GM19455 (cell line): ENCODE measurements around the gene REV3L.
"Not testable (repeated sequence)": the region's sequence is repeated elsewhere in the genome, so short reads cannot be mapped to it uniquely, and the experiment has no call there.

Experiments
- ATAC-seq: cut with Tn5 transposase; IDR thresholded peaks from one replicate; pipeline ENCODE4 v1.9.1; 2021; ENCODE audit not compliant: unreplicated experiment

The REV3L gene

DNA sequence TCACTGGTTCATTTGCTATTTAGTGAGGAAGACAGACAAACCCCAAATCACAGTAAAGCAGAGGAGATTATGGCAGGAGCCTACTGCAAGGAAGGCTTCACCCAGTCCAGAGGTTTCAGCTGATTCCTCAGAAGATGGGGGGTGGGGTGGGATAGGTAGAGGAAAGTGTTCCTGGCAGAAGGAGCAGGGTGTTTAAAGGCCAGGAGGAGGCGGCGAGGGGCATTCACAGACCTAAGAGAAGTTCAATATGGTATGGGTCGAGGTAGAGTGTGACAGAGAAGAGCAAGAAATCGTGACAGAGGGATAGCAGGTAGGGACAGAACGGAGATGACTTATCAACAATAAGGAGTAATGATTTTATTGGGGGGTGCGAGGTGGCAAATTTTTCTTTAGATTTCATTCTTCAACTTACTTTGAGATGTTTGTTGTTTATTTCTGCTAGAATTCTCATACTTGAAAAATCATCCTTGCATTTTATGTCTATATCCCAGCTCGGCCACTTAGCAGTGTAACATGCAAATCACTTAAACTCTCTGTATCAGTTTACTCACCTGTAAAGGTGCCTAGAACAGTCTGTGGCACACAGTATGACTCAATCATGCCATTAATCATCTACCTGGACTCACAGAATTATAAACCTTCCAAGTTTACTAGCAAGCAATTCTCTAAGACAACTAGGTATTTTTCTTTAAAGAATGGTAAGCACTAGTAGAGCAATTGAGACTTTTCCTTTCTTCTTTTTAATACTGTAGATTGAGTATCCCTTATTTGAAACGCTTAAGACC lies 176.7 kb downstream of the REV3L start:
- no peak for ATAC-seq

DNA sequence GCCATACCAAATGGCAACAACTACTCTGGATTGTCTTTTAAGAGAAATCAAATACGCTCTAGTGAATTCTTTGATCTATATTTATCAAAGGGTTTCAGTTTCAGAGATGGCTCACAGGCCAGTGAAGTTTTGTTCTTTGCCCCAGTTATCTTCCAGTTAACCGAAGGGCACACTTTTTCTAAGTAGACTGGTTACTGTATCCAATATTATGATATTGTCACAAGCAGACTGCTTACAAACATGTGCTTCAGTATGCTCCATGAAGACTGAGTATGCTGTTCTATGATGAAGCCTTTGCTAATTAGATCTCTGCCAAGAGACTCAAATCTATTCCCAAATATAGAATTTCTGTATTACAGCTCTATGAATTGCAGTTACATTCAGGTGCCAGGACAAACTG lies 181.1 kb downstream of the REV3L start:
- no peak for ATAC-seq

DNA sequence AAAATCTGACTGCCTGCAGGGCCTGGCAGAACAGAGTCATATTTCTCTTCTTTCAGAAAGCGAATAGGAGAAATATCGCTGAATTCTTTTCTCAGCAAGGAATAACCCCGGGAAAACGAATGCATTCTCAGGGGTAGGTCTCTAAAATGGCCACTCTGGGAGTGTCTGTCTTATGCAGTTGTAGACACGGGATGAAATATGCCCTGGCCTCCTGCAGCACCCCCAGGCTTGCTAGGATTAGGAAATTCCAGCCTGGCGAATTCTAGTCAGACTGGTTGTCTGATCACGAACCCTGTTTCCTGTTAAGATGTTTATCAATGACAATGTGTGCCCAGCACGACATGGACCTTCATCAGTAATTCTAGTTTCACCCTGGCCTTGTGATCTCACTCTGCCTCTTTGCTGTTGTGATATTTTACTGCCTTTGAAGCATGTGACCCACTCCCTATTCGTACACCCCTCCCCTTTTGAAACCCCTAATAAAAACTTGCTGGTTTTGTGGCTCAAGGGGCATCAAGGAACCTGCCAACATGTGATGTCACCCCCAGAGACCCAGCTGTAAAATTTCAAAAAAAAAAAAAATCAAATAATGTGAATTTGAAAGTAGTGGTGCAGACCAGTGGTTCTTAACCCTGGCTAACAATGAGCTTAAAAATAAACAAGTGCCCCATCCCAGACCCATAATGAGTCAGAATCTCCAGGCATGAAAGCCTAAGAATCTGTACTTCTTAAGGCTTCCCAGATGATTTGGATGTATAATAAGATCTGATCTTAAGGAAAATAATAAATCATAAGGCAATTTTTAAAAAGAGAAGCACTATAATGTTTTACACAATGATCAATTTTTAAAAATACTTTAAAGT lies 181.8 kb downstream of the REV3L start:
- not testable (repeated sequence) for ATAC-seq

DNA sequence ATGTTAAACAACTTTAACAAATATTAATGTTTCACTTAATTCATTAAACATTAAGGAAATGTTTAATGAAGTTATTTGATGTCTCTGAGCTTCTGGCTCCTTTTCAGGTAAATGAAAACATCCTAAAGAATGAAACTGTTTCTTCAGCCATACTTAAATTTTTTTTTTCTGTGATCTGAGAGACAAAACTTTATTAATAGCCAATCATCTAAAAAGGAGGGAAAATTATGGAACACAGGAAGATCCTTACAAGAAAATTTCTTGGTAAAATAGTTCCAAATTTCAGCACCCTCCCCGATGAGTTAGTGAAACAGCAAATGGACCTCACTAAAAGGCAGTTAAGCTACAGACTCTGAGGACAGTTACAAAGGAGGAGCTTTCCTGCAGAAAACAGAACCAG lies 185.2 kb downstream of the REV3L start:
- no peak for ATAC-seq

DNA sequence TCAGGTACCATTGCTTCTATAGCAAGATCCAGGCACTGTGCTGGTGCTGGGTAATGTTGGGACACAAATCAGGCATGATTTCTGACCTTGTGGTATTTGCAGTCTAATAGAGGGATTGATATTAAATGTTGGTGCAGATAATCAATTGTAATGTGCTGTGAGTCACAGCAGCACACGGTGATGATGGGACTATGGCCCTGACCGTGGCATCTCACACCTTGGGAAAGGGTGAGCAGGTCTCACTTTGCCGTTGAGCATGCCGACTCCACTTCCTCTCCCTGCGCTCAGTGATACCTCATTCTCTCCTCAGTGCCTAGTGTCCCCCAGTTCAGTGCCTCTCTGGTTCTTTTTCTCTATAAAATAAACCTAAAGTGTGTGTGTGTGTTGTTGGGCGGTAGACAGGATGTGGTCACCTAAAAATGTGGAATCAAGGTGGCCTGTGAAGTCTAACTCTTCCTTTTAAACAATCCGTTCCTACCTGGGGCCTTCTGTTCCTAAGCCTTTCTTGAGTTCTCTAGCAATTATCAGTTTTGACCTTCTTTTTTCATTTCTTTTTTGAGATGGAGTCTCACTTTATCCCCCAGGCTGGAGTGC lies 188.5 kb downstream of the REV3L start:
- no peak for ATAC-seq

DNA sequence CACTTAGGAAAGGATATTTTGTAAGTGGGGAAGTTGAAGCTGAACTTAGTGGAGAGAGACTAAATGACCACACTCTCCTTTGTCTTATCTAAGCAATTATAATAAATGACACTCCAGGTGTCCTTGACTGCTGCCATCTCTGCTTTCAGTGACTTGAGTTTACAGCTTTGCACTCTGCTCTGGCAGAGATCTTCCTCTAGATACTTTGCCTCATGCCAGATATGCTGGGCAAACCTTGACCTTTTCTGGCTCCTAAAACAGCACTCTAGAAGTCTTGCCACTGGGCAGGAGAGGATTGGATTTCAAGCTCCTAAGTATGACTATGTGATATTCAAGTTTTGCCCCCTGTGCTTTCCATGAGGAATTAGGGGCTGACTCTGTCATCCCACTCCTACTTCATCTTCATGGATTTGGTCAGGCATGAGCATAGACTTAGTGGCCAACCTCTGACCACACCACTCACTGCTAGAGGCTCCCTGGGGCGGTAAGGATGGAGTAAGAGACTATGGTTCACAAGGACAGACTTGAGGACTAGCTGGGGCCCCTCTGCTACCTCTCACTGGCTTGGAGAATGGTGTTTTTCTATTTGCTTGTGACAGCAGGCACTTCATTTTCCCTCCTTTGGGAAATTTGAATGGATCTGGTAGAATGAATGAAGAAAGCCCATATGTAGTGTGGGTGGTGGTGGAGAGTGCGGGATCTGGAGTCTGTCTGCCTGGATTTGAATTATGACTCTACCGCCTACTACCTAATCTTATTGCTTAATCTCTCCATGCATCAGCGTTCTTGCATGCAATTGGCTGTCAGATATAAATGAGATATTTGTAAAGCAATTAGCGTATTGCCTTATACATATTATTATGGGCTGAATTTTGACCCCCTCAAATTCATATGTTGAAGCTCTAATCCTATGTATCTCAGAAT lies 191.4 kb downstream of the REV3L start:
- no peak for ATAC-seq

DNA sequence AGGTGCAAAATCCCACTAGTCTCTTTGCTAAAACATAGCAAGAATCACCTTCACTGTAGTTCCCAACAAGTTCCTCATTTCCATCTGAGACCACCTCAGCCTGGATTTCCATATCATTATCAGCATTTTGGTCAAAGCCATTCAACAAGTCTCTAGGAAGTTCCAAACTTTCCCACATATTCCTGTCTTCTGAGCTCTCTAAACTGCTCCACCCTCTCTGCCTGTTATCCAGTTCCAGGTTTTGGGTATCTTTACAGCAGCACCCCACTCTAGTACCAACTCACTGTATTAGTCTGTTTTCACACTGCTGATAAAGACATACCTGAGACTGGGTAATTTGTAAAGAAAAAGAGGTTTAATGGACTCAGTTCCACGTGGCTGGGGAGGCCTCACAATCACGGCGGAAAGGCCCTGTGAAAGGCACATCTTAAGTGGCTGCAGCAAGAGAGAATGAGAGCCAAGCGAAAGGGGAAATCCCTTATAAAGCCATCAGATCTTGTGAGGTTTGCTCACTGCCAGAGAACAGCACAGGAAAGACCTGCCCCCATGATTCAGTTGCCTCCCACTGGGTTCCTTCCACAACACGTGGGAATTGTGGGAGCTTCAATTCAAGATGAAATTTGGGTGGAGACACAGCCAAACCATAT lies 192.2 kb downstream of the REV3L start:
- not testable (repeated sequence) for ATAC-seq

DNA sequence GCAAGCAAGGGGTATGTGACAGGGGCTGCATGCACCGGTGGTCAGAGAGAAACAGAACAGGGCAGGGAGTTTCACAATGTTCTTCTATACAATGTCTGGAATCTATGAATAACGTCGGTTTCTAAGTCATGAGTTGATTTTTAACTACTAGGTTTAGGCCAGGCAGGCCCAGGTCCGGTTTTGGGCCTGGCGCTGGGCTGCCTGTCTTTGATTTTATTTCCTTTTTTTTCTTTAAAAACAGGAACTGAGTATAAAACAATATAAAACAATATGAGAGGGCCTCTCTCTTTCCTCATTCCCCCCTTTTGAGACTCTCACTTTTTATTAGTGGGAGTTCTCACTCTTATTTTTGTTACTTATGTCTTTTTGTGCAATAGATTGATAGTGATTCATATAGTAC lies 198.7 kb downstream of the REV3L start:
- ATAC-seq: not testable (repeated sequence)

DNA sequence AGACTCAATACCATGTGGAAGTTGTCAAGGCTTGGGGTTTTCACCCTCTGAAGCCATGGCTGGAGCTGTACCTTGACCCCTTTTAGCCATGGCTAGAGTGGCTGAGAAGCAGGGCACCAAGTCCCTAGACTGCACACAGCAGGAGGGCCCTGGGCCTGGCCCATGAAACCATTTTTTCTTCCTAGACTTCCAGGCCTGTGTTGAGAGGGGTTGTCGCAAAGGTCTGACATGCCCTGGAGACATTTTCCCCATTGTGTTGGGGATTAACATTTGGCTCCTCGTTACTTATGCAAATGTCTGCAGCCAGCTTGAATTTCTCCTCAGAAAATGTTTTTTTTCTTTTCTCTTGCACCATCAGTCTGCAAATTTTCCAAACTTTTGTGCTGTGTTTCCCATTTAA lies 199.3 kb downstream of the REV3L start:
- no peak for ATAC-seq

DNA sequence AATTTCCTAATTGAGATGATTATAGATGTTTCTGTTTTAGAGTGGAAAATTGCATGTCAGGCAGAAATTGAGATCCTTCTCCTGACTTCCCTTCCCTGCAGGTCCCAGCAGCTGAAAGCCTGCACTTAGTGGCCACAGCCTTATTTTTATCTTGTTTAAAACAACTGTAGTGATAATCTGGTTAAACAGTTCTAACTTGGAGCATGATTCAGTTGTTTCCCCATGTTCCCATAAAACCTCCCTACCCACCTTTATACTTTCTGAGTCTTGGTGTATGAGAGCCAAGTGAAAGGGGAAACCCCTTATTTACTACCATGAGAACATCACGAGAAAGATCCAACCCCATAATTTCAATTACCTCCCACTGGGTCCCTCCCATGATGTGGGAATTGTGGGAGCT lies 200.5 kb downstream of the REV3L start:
- ATAC-seq: no peak

DNA sequence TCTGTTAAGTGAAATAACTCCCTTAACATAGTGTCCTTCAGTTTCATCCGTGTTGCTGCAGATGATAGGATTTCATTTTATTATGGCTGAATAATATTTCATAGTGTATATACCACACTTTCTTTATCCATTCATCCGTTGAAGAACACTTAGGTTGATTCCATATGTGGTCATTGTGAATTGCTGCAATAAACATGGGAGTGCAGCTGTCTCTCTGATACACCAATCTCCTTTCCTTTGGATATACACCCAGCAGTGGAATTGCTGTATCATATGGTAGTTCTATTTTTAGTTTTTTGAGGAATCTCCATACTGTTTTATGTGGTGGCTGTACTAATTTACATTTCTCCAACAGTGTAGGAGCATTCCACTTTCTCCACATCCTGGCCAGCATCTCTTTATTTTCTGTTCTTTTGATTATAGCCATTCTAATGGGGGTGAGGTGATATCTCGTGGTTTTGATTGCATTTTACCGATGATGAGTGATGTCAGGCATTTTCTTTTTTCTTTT lies 202.5 kb downstream of the REV3L start:
- ATAC-seq: no peak

DNA sequence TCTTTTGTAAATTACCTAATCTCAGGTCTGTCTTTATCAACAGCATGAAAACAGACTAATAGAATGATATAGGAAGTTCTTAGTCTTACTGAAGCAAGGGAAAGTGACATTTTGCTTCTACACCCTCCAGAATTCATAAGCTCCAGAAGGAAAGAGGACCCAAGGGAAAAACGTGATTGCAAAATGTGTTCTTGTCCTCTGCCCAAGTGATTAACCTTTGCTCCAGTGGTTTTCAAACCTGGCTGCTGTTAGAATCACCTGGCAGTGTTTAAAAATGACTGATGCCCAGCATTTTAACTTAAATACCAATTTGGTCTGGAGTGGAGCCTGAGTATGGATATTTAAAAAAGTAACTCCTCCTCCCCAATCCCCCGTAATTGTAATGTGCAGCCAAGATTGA lies 204.3 kb downstream of the REV3L start:
- ATAC-seq: no peak

DNA sequence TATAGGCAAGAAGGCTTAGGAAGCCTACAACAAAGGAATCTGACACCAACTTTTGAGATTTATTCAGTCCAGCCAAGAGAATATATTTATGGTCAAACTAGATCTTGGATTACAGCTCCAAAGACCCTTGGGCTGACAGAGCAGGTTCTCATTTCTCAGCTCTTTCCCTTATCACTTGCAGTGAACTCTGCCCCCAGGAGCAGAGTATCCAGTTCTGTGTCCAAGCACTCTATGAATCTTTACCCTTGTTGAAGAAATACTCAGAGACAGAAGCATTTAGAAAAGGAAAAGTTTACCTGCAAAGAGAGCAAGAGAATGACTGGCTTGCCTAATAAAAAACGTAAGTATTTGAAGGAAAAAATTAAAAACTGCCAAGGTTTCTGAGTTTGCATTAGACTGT lies 205.2 kb downstream of the REV3L start:
- ATAC-seq: no peak

DNA sequence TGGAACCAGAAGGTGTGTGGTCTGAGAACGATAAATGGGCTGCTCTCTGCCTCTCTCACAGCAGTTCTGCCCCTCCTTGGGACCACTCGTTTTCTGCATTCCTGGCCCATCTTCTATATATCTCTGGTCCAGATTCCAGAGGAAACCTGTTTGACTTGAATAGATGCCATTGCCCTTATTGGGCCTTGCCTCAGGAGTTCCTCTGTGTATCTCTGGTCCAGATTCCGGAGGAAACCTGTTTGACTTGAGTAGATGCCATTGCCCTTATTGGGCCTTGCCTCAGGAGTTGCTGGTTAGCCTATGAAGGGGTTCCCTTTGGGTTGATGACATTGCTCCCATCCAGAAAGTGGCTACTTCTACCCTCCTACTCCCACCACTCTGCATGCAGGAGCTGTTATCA lies 206.3 kb downstream of the REV3L start:
- no peak for ATAC-seq

DNA sequence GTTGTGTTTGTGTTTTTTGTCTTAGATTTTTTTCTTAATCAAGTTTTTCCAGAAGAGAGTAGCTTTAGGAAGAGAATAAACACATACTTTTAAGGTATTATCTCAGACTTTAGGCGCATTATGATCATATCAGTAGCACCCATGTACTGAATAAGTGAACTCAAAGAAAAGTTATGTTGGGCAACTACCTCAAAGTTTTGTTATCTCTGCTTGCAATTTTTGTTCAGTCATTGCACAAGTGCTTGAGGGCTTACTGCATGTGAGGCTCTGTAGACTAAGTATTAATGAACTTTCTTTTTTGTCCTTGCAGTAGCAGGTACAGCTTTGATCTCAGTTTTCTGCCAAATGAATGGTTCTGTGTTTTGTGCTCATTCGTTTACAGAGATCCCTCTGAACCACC lies 206.7 kb downstream of the REV3L start:
- no peak for ATAC-seq

DNA sequence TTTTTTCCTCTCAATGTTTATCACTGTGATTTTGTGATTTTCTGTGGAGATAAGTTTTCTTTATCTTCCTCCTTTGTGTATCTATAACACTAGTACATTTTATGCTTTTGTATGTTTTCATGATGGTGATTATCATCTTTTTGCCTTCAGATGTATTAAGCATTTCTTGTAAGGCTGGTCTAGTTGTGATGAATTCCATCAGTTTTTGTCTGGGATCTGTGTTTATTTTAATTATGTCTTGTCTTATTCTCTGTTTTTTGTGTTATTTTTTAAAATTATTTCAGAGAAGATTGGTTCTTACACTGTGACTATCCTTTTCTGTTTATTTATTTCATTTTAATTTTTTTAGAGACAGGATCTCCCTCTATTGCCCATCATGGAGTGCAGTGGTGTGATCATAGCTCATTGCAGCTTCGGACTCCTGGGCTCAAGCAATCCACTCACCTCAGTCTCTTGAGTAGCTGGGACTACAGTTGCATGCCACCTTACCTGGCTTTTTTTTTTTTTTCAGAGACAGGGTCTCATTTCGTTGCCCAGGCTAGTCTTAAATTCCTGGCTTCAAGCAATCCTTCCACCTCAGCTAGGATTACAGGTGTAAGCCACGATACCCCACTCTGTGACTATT lies 208.3 kb downstream of the REV3L start:
- ATAC-seq: no peak

DNA sequence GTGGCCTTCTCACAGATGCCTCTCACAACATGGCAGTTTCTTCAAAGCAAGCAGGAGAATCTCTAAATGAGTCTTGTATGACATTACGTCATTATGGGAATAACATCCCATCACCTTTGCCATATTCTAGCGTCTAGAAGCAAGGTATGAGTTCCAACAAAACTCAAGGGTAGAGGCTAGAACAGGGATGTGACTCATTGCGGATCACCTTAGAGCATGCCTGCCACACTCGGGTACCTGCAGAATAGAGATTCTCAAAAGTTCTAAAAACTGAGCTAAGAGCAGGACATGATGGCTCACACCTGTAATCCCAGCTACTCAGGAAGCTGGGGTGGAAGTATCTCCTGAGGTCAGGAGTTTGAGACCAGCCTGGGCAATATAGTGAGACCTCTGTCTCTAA lies 212.9 kb downstream of the REV3L start:
- no peak for ATAC-seq

DNA sequence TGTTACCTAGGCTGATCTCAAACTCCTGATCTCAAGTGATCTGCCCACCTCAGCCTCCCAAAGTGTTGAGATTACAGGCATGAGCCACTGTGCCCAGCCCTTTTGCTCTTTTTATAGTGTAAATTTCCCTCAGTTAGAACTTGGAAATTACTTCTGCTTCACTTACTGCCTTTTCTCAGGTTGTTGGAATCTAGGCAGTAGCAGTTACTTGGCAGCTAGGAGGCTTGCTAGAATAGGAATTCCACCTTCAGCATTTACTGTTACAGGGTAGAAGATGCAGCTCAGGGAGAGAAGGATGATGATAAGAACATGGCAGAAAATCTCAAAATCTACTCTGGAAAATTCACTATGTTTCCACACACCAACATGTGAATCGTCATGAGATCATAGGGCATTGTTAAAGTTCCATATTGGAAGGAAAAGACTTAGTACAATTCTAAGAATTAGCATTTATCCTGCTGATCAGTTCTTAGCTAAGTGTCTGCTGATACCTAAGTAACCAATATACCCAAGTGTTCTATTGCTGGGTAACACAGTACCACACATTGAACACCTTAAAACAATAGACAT lies 213.5 kb downstream of the REV3L start:
- ATAC-seq: no peak

DNA sequence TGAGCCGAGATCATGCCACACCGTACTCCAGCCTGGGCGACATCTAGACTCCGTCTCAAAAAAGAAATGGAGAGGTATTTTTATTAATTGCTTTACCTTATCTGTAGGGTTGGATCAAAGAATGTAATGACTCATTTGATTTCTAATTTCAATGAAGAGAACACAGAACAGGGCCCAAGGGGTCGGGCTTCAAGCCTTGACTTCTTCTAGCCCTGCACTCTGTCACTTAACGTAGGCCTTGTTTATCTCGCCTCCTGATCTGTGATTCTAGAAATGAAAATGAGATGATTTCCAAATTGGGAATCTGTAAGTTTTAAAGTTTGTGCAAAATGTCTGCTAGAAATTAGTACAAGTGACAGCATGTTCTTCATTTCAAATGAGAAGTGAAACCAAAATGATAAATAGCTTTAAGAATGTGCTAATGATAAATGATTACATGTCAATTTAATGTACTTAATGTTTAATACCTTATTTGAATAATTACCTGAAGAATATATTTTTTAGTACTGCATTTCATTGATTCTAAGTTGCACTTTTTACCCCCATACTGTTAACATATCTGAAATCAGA lies 215.2 kb downstream of the REV3L start:
- no peak for ATAC-seq
